ENCODE results near the gene VAMP7. TPM values are rescaled to one million over a fixed set of nuclear protein-coding genes. Genes with fewer than 3 reads are reported as not detected.

Gene VAMP7
- total and polyA plus RNA-seq, 2 of the 8 experiments (the other 6 are each of a cell fraction or from before 2014, with no cell fraction given): 14.2 to 22.1 TPM

DNA sequence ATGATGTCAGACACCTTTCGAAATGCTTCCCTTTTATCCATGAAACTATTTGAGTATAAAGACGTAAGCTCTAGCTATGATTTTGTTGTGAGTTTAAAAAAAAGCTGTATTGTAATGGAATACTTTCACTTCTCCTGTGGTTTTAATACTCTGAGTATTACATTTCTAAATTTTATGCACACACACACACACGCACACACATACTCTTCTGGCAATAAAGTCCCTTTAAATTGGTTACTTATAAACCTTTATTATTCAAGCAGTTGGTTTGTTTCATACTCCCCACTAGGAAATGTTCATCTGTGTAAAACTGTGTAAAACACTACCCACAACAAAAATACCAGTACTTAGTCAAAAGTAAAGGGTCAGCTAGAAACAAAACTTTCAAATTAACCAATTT lies 18.2 kb downstream of the VAMP7 start (continued):
- TF ChIP-seq, protein P1, sequence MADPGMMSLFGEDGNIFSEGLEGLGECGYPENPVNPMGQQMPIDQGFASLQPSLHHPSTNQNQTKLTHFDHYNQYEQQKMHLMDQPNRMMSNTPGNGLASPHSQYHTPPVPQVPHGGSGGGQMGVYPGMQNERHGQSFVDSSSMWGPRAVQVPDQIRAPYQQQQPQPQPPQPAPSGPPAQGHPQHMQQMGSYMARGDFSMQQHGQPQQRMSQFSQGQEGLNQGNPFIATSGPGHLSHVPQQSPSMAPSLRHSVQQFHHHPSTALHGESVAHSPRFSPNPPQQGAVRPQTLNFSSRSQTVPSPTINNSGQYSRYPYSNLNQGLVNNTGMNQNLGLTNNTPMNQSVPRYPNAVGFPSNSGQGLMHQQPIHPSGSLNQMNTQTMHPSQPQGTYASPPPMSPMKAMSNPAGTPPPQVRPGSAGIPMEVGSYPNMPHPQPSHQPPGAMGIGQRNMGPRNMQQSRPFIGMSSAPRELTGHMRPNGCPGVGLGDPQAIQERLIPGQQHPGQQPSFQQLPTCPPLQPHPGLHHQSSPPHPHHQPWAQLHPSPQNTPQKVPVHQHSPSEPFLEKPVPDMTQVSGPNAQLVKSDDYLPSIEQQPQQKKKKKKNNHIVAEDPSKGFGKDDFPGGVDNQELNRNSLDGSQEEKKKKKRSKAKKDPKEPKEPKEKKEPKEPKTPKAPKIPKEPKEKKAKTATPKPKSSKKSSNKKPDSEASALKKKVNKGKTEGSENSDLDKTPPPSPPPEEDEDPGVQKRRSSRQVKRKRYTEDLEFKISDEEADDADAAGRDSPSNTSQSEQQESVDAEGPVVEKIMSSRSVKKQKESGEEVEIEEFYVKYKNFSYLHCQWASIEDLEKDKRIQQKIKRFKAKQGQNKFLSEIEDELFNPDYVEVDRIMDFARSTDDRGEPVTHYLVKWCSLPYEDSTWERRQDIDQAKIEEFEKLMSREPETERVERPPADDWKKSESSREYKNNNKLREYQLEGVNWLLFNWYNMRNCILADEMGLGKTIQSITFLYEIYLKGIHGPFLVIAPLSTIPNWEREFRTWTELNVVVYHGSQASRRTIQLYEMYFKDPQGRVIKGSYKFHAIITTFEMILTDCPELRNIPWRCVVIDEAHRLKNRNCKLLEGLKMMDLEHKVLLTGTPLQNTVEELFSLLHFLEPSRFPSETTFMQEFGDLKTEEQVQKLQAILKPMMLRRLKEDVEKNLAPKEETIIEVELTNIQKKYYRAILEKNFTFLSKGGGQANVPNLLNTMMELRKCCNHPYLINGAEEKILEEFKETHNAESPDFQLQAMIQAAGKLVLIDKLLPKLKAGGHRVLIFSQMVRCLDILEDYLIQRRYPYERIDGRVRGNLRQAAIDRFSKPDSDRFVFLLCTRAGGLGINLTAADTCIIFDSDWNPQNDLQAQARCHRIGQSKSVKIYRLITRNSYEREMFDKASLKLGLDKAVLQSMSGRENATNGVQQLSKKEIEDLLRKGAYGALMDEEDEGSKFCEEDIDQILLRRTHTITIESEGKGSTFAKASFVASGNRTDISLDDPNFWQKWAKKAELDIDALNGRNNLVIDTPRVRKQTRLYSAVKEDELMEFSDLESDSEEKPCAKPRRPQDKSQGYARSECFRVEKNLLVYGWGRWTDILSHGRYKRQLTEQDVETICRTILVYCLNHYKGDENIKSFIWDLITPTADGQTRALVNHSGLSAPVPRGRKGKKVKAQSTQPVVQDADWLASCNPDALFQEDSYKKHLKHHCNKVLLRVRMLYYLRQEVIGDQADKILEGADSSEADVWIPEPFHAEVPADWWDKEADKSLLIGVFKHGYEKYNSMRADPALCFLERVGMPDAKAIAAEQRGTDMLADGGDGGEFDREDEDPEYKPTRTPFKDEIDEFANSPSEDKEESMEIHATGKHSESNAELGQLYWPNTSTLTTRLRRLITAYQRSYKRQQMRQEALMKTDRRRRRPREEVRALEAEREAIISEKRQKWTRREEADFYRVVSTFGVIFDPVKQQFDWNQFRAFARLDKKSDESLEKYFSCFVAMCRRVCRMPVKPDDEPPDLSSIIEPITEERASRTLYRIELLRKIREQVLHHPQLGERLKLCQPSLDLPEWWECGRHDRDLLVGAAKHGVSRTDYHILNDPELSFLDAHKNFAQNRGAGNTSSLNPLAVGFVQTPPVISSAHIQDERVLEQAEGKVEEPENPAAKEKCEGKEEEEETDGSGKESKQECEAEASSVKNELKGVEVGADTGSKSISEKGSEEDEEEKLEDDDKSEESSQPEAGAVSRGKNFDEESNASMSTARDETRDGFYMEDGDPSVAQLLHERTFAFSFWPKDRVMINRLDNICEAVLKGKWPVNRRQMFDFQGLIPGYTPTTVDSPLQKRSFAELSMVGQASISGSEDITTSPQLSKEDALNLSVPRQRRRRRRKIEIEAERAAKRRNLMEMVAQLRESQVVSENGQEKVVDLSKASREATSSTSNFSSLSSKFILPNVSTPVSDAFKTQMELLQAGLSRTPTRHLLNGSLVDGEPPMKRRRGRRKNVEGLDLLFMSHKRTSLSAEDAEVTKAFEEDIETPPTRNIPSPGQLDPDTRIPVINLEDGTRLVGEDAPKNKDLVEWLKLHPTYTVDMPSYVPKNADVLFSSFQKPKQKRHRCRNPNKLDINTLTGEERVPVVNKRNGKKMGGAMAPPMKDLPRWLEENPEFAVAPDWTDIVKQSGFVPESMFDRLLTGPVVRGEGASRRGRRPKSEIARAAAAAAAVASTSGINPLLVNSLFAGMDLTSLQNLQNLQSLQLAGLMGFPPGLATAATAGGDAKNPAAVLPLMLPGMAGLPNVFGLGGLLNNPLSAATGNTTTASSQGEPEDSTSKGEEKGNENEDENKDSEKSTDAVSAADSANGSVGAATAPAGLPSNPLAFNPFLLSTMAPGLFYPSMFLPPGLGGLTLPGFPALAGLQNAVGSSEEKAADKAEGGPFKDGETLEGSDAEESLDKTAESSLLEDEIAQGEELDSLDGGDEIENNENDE (IDR thresholded peaks at IDR 0.05; ENCODE audit: insufficient replicate concordance, low read length): no peak
- TF ChIP-seq TCF12 (IDR thresholded peaks at IDR 0.05; ENCODE audit: low read depth, low read length) (no peak), SIRT6 (IDR thresholded peaks at IDR 0.05; ENCODE audit: low read length) (no peak), JUN (IDR thresholded peaks at IDR 0.05; ENCODE audit: low read depth, low read length) (no peak), CHD1 (IDR thresholded peaks at IDR 0.05; ENCODE audit: low read depth, low read length) (no peak), SP4 (IDR thresholded peaks at IDR 0.05; ENCODE audit: low read length) (no peak), TEAD4 (IDR thresholded peaks at IDR 0.05; ENCODE audit: low read depth, low read length) (no peak)
- TF ChIP-seq, protein P2, sequence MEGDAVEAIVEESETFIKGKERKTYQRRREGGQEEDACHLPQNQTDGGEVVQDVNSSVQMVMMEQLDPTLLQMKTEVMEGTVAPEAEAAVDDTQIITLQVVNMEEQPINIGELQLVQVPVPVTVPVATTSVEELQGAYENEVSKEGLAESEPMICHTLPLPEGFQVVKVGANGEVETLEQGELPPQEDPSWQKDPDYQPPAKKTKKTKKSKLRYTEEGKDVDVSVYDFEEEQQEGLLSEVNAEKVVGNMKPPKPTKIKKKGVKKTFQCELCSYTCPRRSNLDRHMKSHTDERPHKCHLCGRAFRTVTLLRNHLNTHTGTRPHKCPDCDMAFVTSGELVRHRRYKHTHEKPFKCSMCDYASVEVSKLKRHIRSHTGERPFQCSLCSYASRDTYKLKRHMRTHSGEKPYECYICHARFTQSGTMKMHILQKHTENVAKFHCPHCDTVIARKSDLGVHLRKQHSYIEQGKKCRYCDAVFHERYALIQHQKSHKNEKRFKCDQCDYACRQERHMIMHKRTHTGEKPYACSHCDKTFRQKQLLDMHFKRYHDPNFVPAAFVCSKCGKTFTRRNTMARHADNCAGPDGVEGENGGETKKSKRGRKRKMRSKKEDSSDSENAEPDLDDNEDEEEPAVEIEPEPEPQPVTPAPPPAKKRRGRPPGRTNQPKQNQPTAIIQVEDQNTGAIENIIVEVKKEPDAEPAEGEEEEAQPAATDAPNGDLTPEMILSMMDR (IDR thresholded peaks at IDR 0.05; ENCODE audit: control extremely low read depth in 1 of 3, insufficient read depth in 1 of 3, low read depth in 1 of 3, low read length in 3 of 3): no peak
